SH-SY5Y (cell line): ENCODE data around the gene NAALADL2.

ENCODE experiments used
- GATA2 ChIP-seq: IDR thresholded peaks from 2 replicates; pipeline ENCODE4 v1.6.1; 2011; ENCODE audit warnings: mild to moderate bottlenecking, low read depth, low read length
- GATA3 ChIP-seq: IDR thresholded peaks from 2 replicates; pipeline ENCODE4 v1.6.1; 2011; ENCODE audit warnings: low read depth, mild to moderate bottlenecking, low read length, moderate library complexity

DNA sequence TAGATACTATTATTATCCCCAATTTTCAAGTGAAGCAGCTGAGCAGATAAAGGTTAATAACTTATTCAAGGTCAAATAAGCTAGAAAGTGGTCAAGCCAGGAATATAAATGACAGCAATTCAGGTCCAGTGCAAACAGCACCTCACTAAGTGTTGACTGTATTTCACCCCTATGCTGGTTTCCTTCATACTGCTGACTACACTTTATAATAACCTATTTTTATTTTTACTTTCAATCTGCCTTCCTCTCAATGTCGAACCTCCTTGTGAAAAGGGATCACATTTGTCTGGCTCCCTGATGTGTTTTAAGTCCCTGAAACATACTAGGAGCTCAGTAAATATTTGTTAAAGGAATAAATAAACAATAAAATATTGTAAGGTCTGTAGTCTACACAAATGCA lies 146.1 kb downstream of the NAALADL2 start:
- no peak for TF ChIP-seq GATA2
- TF ChIP-seq GATA3: no peak
